Activated T-cell treated with anti-CD3 and anti-CD28 coated beads, Interleukin-2, amount 50 U/mL, for 24 hours (primary cell): Measurements from ENCODE around the gene CSRP1.
A peak's percentile ranks its signal among the peaks of the same experiment; 100 is the strongest.

Experiments
- DNase-seq: peaks from one replicate; pipeline ENCODE4 v3.0.0-alpha.2; 2020
- H3K27ac Mint-ChIP-seq: 2 replicates; pipeline ENCODE4 v1.8.0; 2020; ENCODE audit warnings: mild to moderate bottlenecking, mixed read lengths
- H3K27me3 Mint-ChIP-seq: 2 replicates; pipeline ENCODE4 v1.8.0; 2020; ENCODE audit warnings: mixed read lengths
- H3K36me3 Mint-ChIP-seq: 2 replicates; pipeline ENCODE4 v1.8.0; 2020; ENCODE audit warnings: low read depth, mixed read lengths
- H3K4me1 Mint-ChIP-seq: 2 replicates; pipeline ENCODE4 v1.8.0; 2020; ENCODE audit warnings: low read depth, mixed read lengths
- H3K4me3 Mint-ChIP-seq: 2 replicates; pipeline ENCODE4 v1.8.0; 2020; ENCODE audit warnings: mild to moderate bottlenecking, moderate library complexity, mixed read lengths
- H3K9me3 Mint-ChIP-seq: 2 replicates; pipeline ENCODE4 v1.8.0; 2020; ENCODE audit warnings: mixed read lengths

CSRP1 gene

GRCh38 chr1:201540846-201541735, 34.2 kb upstream of the CSRP1 start:
- no peaks in the 10 kb centered on the region for H3K36me3 Mint-ChIP-seq
- peaks cover 59% of the 10 kb centered on the region for H3K27me3 Mint-ChIP-seq
- H3K27ac Mint-ChIP-seq: no peak overlapping the region
- H3K4me1 Mint-ChIP-seq: peaks cover 18% of the 10 kb centered on the region
- DNase-seq: no peak
- H3K4me3 Mint-ChIP-seq: no peak overlapping the region
- H3K9me3 Mint-ChIP-seq: no peaks in the 10 kb centered on the region

- Mint-ChIP-seq H3K27me3 (peaks cover 69% of the 10 kb centered on the region), H3K9me3 (no peaks in the 10 kb centered on the region), H3K36me3 (no peaks in the 10 kb centered on the region), H3K4me3 (peak overlapping the region; percentile 66), H3K27ac (no peak overlapping the region), H3K4me1 (peaks cover 24% of the 10 kb centered on the region)
- peak; percentile 34 for DNase-seq
Measured at GRCh38 chr1:201539561-201540431, 32.9 kb upstream of the CSRP1 start.

GRCh38 chr1:201538612-201539551, 32.0 kb upstream of the CSRP1 start, which contains the start of gene NAV1:
Gene NAV1, plus strand, starts transcription at chr1:201539127. Its CDS starts 83,758 bp downstream, at chr1:201622885.
- peaks cover 69% of the 10 kb centered on the region for H3K27me3 Mint-ChIP-seq
- no peaks in the 10 kb centered on the region for H3K9me3 Mint-ChIP-seq

GRCh38 chr1:201537891-201538611, 31.1 kb upstream of the CSRP1 start:
- peaks cover 69% of the 10 kb centered on the region for H3K27me3 Mint-ChIP-seq

More at GRCh38 chr1:201538612-201539551, 32.0 kb upstream of the CSRP1 start, which contains the start of gene NAV1:
- DNase-seq: peak; percentile 35
- Mint-ChIP-seq H3K27ac (no peak within 1 kb of the TSS), H3K4me3 (peak within 1 kb of the TSS; percentile 66), H3K4me1 (peaks cover 24% of the 10 kb centered on the region), H3K36me3 (peaks cover under 1% of the 10 kb centered on the region)

GRCh38 chr1:201537467-201537866, 30.5 kb upstream of the CSRP1 start:
- Mint-ChIP-seq H3K9me3 (no peaks in the 10 kb centered on the region), H3K4me3 (no peak overlapping the region), H3K4me1 (peaks cover 24% of the 10 kb centered on the region), H3K27ac (no peak overlapping the region), H3K36me3 (peaks cover 9% of the 10 kb centered on the region), H3K27me3 (peaks cover 73% of the 10 kb centered on the region)
- DNase-seq: no peak

More at GRCh38 chr1:201537891-201538611, 31.1 kb upstream of the CSRP1 start:
- Mint-ChIP-seq H3K36me3 (peaks cover 4% of the 10 kb centered on the region), H3K4me1 (peaks cover 24% of the 10 kb centered on the region), H3K27ac (no peak overlapping the region), H3K9me3 (no peaks in the 10 kb centered on the region), H3K4me3 (peak overlapping the region; percentile 64)
- no peak for DNase-seq

GRCh38 chr1:201537028-201537427, 30.1 kb upstream of the CSRP1 start:
- Mint-ChIP-seq H3K27me3 (peaks cover 69% of the 10 kb centered on the region), H3K4me1 (peaks cover 24% of the 10 kb centered on the region), H3K4me3 (no peak overlapping the region), H3K36me3 (peaks cover 11% of the 10 kb centered on the region), H3K9me3 (no peaks in the 10 kb centered on the region), H3K27ac (no peak overlapping the region)
- DNase-seq: no peak

GRCh38 chr1:201536558-201536957, 29.6 kb upstream of the CSRP1 start:
- peaks cover 11% of the 10 kb centered on the region for H3K36me3 Mint-ChIP-seq
- no peaks in the 10 kb centered on the region for H3K9me3 Mint-ChIP-seq
- H3K4me1 Mint-ChIP-seq: peaks cover 24% of the 10 kb centered on the region
- H3K27me3 Mint-ChIP-seq: peaks cover 65% of the 10 kb centered on the region
- no peak for DNase-seq
- no peak overlapping the region for H3K27ac Mint-ChIP-seq
- H3K4me3 Mint-ChIP-seq: no peak overlapping the region

GRCh38 chr1:201535919-201536245, 29.0 kb upstream of the CSRP1 start:
- DNase-seq: no peak
- Mint-ChIP-seq H3K36me3 (peaks cover 14% of the 10 kb centered on the region), H3K4me1 (peaks cover 26% of the 10 kb centered on the region), H3K27ac (no peak overlapping the region), H3K9me3 (no peaks in the 10 kb centered on the region), H3K4me3 (no peak overlapping the region), H3K27me3 (peaks cover 59% of the 10 kb centered on the region)

GRCh38 chr1:201535046-201535918, 28.4 kb upstream of the CSRP1 start:
- peaks cover 53% of the 10 kb centered on the region for H3K27me3 Mint-ChIP-seq
- H3K4me3 Mint-ChIP-seq: no peak overlapping the region
- peaks cover 20% of the 10 kb centered on the region for H3K36me3 Mint-ChIP-seq
- H3K27ac Mint-ChIP-seq: peak overlapping the region; percentile 74
- no peak for DNase-seq
- H3K9me3 Mint-ChIP-seq: no peaks in the 10 kb centered on the region
- peaks cover 27% of the 10 kb centered on the region for H3K4me1 Mint-ChIP-seq

- DNase-seq: no peak
- H3K9me3 Mint-ChIP-seq: no peaks in the 10 kb centered on the region
- peaks cover 28% of the 10 kb centered on the region for H3K36me3 Mint-ChIP-seq
- H3K27ac Mint-ChIP-seq: no peak overlapping the region
- peaks cover 41% of the 10 kb centered on the region for H3K27me3 Mint-ChIP-seq
- H3K4me1 Mint-ChIP-seq: peaks cover 17% of the 10 kb centered on the region
- H3K4me3 Mint-ChIP-seq: no peak overlapping the region
Measured at GRCh38 chr1:201533836-201534235, 26.9 kb upstream of the CSRP1 start.

- Mint-ChIP-seq H3K27ac (no peak overlapping the region), H3K9me3 (no peaks in the 10 kb centered on the region), H3K4me1 (peaks cover 12% of the 10 kb centered on the region), H3K27me3 (peaks cover 22% of the 10 kb centered on the region), H3K4me3 (no peak overlapping the region), H3K36me3 (peaks cover 33% of the 10 kb centered on the region)
- DNase-seq: no peak
Measured at GRCh38 chr1:201531551-201532425, 24.9 kb upstream of the CSRP1 start.
